Embryonic facial prominence (tissue), 1 donor: ENCODE measurements around the gene MMGT1.
"Not testable (repeated sequence)": the region's sequence is repeated elsewhere in the genome, so short reads cannot be mapped to it uniquely, and the experiment has no call there.

ENCODE experiments used
- DNase-seq: peaks from one replicate; pipeline ENCODE4 v3.0.0-alpha.2; 2016; ENCODE audit errors: extremely low spot score

The MMGT1 gene

GRCh38 chrX:135923353-135923752 lies 50.4 kb downstream of the MMGT1 start:
- no peak for DNase-seq

- not testable (repeated sequence) for DNase-seq
These were observed 53.3 kb downstream of the MMGT1 start for GRCh38 chrX:135920516-135920915.

GRCh38 chrX:135914404-135914803 lies 59.4 kb downstream of the MMGT1 start:
- no peak for DNase-seq
